Kidney glomerular epithelial cell (primary cell): ENCODE results near the gene ARHGAP28.

ENCODE experiments used
- DNase-seq: peaks from one replicate; lab custom pipeline; 2025; lab: John Stamatoyannopoulos, UW

The ARHGAP28 gene

GRCh38 chr18:6731222-6731596 is 1.7 kb downstream of the ARHGAP28 start:
- DNase-seq = peak; percentile 48

- no peak for DNase-seq
These were observed 3.4 kb downstream of the ARHGAP28 start for GRCh38 chr18:6732952-6733351.

- DNase-seq = no peak
These were observed 4.2 kb downstream of the ARHGAP28 start for GRCh38 chr18:6733758-6734157.

GRCh38 chr18:6734726-6735430 is 5.4 kb downstream of the ARHGAP28 start:
- DNase-seq = no peak

GRCh38 chr18:6737833-6738232 is 8.3 kb downstream of the ARHGAP28 start:
- no peak for DNase-seq

GRCh38 chr18:6738622-6739021 is 9.1 kb downstream of the ARHGAP28 start:
- DNase-seq = no peak

GRCh38 chr18:6741232-6741663 is 11.7 kb downstream of the ARHGAP28 start:
- peak; percentile 98 for DNase-seq

GRCh38 chr18:6741786-6742185 is 12.3 kb downstream of the ARHGAP28 start:
- no peak for DNase-seq

GRCh38 chr18:6743999-6744398 is 14.5 kb downstream of the ARHGAP28 start:
- no peak for DNase-seq

GRCh38 chr18:6744816-6745455 is 15.4 kb downstream of the ARHGAP28 start:
- DNase-seq = no peak

GRCh38 chr18:6745504-6746031 is 16.1 kb downstream of the ARHGAP28 start:
- no peak for DNase-seq

GRCh38 chr18:6746386-6746960 is 17.0 kb downstream of the ARHGAP28 start:
- DNase-seq = peak; percentile 72

GRCh38 chr18:6747646-6748045 is 18.1 kb downstream of the ARHGAP28 start:
- DNase-seq = peak; percentile 75

GRCh38 chr18:6748241-6748640 is 18.7 kb downstream of the ARHGAP28 start:
- no peak for DNase-seq

- DNase-seq = no peak
These were observed 20.9 kb downstream of the ARHGAP28 start for GRCh38 chr18:6750411-6750810.

GRCh38 chr18:6751222-6751621 is 21.7 kb downstream of the ARHGAP28 start:
- DNase-seq = no peak

- peak; percentile 61 for DNase-seq
These were observed 22.8 kb downstream of the ARHGAP28 start for GRCh38 chr18:6752202-6752860.

GRCh38 chr18:6755107-6755506 is 25.6 kb downstream of the ARHGAP28 start:
- DNase-seq = no peak

GRCh38 chr18:6757931-6758330 is 28.4 kb downstream of the ARHGAP28 start:
- peak; percentile 89 for DNase-seq

- no peak for DNase-seq
These were observed 30.1 kb downstream of the ARHGAP28 start for GRCh38 chr18:6759579-6759978.

GRCh38 chr18:6763524-6763923 is 34.0 kb downstream of the ARHGAP28 start:
- DNase-seq = no peak

- no peak for DNase-seq
These were observed 34.9 kb downstream of the ARHGAP28 start for GRCh38 chr18:6764382-6764781.

GRCh38 chr18:6773777-6774176 is 44.3 kb downstream of the ARHGAP28 start:
- DNase-seq = no peak
